Skeletal muscle tissue (tissue), 4 donors: ENCODE data around the gene CPT1C. TPM values are rescaled to one million over a fixed set of nuclear protein-coding genes. Genes with fewer than 3 reads are reported as not detected.

Source experiments
- H3K27ac ChIP-seq: one replicate; pipeline ENCODE4 v1.7.0; 2013; ENCODE audit warnings: mild to moderate bottlenecking, low read depth, low read length, inconsistent platforms
- H3K27me3 ChIP-seq, 3 donors: one replicate each; pipeline ENCODE4 v1.7.0; 2013; ENCODE audit warnings: low read length in 3 of 3; ENCODE audit not compliant: control insufficient read depth in 3 of 3, insufficient read depth in 3 of 3
- H3K36me3 ChIP-seq, 3 donors: one replicate each; pipeline ENCODE4 v1.7.0; 2013; ENCODE audit warnings: low read length in 3 of 3; ENCODE audit not compliant: control insufficient read depth in 3 of 3, insufficient read depth in 3 of 3
- H3K4me1 ChIP-seq, 3 donors: one replicate each; pipeline ENCODE4 v1.7.0; 2013; ENCODE audit warnings: low read length in 3 of 3, mild to moderate bottlenecking in 3 of 3; ENCODE audit not compliant: control insufficient read depth in 3 of 3, insufficient read depth in 3 of 3
- H3K4me3 ChIP-seq, 3 donors: one replicate each; pipeline ENCODE4 v1.7.0; 2013; ENCODE audit warnings: low read length in 3 of 3
- H3K9ac ChIP-seq, 3 donors: one replicate each; pipeline ENCODE4 v1.7.0; 2013; ENCODE audit warnings: low read length in 3 of 3, mild to moderate bottlenecking in 3 of 3, moderate library complexity in 2 of 3, low read depth in 1 of 3
- H3K9me3 ChIP-seq, 3 donors: one replicate each; pipeline ENCODE4 v1.7.0; 2013; ENCODE audit warnings: low read length in 3 of 3; ENCODE audit not compliant: control insufficient read depth in 3 of 3
- total RNA-seq: library from RNA; depleted of rRNA; stranded (reverse); fragments of >200 nt; gene quantifications from one replicate; pipeline ENCODE4 v1.2.3, GENCODE V29; 2014
- donor health status: Osteomylitis.

CPT1C gene
- total RNA-seq, 1 donor from 2014 or later, result 4.7 TPM

DNA sequence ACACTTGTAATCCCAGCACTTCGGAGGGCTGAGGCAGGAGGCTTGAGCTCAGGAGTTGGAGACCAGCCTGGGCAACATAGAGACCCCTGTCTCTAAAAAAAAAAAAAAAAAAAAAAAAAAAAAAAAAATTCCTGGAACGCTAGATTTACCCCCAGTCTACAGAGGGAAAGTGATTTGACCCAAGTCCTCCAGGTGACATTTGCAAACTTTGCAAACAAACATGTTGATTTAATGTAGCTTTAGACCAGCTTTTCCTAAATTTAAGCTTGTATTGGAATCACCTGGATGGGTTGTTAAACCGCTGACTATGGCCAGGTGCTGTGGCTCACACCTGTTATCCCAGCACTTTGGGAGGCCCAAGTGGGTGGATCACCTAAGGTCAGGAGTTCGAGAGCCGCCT is 8.4 kb downstream of the CPT1C start:
- Histone ChIP-seq H3K4me3 (no peak overlapping the region), H3K4me1 (no peaks in the 10 kb centered on the region), H3K9me3 (no peaks in the 10 kb centered on the region), H3K36me3 (no peaks in the 10 kb centered on the region), H3K27me3 (peaks cover 0 to 4% (median 0%) of the 10 kb centered on the region in 3 donors), H3K27ac (no peak overlapping the region), H3K9ac (no peak overlapping the region)

DNA sequence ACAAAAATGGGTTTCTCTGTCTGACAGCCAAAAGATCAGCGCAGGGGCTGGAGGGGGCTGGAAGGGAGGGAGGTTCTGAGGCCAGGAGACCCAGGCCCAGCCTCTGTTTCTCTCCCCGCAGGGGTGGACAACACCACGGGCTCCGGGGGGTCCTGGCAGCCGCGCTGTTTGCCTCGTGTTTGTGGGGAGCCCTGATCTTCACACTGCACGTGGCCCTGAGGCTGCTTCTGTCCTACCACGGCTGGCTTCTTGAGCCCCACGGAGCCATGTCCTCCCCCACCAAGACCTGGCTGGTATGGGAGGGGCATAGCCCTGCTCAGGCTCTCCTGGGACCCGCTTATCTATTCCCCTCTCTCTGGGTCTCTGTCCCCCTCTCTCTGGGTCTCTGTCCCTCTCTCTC is 9.6 kb downstream of the CPT1C start:
- Histone ChIP-seq H3K27me3 (peaks cover 0 to 4% (median 0%) of the 10 kb centered on the region in 3 donors), H3K27ac (no peak overlapping the region), H3K9me3 (no peaks in the 10 kb centered on the region), H3K4me3 (no peak overlapping the region), H3K4me1 (no peaks in the 10 kb centered on the region), H3K9ac (no peak overlapping the region), H3K36me3 (no peaks in the 10 kb centered on the region)

DNA sequence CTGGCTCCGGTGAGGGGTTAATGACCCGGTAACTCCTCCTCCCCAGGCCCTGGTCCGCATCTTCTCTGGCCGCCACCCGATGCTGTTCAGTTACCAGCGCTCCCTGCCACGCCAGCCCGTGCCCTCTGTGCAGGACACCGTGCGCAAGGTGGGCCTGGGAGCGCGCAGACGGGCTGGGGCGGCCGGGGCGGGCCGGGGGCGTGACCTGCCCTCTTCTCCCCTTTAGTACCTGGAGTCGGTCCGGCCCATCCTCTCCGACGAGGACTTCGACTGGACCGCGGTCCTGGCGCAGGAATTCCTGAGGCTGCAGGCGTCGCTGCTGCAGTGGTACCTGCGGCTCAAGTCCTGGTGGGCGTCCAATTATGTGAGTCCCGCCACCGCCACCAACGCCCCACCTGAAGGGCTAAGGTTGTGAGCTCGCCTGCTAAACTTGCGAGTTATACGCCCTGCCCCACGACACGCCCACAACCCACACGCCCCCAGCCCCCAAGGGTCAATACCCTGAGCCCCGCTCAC is 10.4 kb downstream of the CPT1C start:
- Histone ChIP-seq H3K4me3 (no peak overlapping the region), H3K27me3 (peaks cover 0 to 4% (median 0%) of the 10 kb centered on the region in 3 donors), H3K27ac (no peak overlapping the region), H3K4me1 (no peaks in the 10 kb centered on the region), H3K9me3 (no peaks in the 10 kb centered on the region), H3K36me3 (no peaks in the 10 kb centered on the region), H3K9ac (no peak overlapping the region)

DNA sequence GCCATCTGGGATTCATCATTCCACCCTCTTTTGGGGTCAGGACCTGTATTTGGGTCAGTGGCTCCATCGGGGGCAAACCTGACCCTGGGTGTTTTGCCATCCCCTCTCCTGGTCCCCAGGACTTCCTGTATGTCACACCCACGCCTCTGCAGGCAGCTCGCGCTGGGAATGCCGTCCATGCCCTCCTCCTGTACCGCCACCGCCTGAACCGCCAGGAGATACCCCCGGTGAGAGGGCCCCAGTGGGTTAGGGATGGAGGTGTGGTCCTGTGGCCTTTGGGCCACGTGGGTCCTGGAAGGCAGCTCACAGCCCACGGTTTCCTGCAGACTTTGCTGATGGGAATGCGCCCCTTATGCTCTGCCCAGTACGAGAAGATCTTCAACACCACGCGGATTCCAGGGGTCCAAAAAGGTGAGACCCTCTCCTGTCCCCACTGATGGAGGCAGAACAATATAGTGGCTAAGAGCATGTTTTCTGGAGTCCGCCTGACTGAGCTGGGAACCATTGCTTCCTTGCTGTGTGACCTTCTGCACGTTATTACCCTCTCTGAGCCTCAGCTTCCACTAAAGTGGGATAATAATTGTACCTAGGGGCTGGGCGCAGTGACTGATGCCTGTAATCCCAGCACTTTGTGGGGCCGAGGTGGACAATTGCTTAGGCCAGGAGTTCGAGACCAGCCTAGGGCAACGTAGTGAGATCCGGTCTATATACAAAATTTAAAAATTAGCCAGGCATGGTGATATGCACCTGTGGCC is 14.1 kb downstream of the CPT1C start:
- H3K36me3 ChIP-seq, result no peaks in the 10 kb centered on the region
- no peak overlapping the region for H3K27ac ChIP-seq
- peaks cover 0 to 4% (median 0%) of the 10 kb centered on the region in 3 donors for H3K27me3 ChIP-seq
- H3K4me3 ChIP-seq, result no peak overlapping the region
- no peak overlapping the region for H3K9ac ChIP-seq
- H3K4me1 ChIP-seq, result no peaks in the 10 kb centered on the region
- H3K9me3 ChIP-seq, result no peaks in the 10 kb centered on the region

DNA sequence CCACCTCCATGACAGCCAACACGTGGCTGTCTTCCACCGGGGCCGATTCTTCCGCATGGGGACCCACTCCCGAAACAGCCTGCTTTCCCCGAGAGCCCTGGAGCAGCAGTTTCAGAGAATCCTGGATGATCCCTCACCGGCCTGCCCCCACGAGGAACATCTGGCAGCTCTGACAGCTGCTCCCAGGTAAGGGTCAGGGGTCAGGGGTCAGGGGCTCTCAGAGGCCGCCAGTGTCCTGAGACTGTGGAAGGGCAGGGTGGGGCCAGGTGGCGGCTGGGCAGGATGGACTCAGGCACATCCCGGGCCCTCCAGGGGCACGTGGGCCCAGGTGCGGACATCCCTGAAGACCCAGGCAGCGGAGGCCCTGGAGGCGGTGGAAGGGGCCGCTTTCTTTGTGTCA is 15.0 kb downstream of the CPT1C start:
- Histone ChIP-seq H3K27ac (no peak overlapping the region), H3K4me1 (no peaks in the 10 kb centered on the region), H3K27me3 (no peaks in the 10 kb centered on the region), H3K9me3 (no peaks in the 10 kb centered on the region), H3K36me3 (no peaks in the 10 kb centered on the region), H3K4me3 (no peak overlapping the region), H3K9ac (no peak overlapping the region)

DNA sequence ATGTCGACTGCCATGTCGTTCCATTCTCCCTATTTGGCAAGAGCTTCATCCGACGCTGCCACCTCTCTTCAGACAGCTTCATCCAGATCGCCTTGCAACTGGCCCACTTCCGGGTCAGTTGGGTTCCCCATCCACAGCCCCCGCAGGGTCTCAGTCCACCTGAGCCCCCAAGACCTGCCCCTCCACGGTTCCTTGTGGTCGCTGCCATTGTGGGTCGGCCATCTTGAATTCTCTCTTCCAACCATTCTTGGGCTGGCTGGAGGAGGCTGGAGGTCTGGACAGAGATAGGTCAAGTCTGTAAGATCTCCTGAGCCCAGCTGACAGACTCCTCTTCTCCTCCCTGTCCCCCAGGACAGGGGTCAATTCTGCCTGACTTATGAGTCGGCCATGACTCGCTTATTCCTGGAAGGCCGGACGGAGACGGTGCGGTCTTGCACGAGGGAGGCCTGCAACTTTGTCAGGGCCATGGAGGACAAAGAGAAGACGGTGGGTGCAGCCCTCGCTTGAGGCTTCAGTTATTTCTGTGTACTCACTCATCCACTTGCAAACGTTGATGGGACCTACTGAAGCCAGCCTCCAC is 19.5 kb downstream of the CPT1C start:
- Histone ChIP-seq H3K36me3 (no peaks in the 10 kb centered on the region), H3K4me3 (no peak overlapping the region), H3K27me3 (no peaks in the 10 kb centered on the region)

DNA sequence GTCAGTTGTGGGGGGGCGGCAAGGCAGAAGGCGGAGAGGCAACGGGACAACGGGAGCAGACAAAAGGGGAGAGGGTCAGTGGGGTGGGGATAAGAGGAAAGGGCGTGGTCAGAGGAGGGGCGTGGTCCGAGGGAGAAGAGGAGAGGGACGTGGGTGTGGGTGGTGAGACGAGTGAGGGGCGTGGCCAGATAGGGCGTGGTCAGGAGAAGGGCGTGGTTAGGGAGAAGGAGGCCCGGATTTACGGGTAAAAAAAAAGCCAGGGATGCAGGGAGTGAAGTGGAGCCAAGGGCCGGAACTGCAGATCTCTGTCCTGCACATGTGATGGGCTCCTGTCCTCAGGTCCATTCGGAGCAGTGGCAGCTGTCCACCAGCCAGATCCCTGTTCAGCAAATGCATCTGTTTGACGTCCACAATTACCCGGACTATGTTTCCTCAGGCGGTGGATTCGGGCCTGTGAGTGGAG is 21.5 kb downstream of the CPT1C start:
- H3K4me3 ChIP-seq, result no peak overlapping the region
- H3K9ac ChIP-seq, result no peak overlapping the region
- H3K4me1 ChIP-seq, result no peaks in the 10 kb centered on the region

More for the DNA sequence above, 19.5 kb downstream of the CPT1C start:
- H3K27ac ChIP-seq, result no peak overlapping the region
- H3K9me3 ChIP-seq, result no peaks in the 10 kb centered on the region
- no peak overlapping the region for H3K9ac ChIP-seq
- no peaks in the 10 kb centered on the region for H3K4me1 ChIP-seq

DNA sequence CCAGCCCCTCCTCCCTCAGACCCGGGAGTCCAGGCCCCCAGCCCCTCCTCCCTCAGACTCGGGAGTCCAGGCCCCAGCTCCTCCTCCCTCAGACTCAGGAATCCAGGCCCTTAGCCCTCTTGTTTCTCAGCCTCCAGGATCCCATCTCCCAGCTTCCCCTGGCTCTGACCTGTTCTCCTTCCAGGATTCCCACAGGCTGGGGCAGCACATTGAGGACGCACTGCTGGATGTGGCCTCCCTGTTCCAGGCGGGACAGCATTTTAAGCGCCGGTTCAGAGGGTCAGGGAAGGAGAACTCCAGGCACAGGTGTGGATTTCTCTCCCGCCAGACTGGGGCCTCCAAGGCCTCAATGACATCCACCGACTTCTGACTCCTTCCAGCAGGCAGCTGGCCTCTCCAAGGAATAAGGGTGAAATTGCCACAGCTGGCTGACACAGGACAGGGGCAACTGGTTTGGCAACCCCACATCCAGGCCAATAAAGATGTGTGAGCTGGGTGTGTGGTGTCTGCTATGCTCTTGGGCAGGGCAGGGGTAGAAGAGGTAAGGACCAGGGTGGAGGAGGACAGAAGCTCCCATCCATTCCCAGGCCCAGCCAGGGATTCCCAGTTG is 22.4 kb downstream of the CPT1C start:
- Histone ChIP-seq H3K36me3 (no peaks in the 10 kb centered on the region), H3K9me3 (no peaks in the 10 kb centered on the region), H3K4me1 (peaks cover 0 to 3% (median 0%) of the 10 kb centered on the region in 3 donors), H3K4me3 (no peak overlapping the region), H3K27ac (no peak overlapping the region), H3K9ac (peak overlapping the region in 1 of 3 donors; percentile 33), H3K27me3 (no peaks in the 10 kb centered on the region)

More for the DNA sequence above, 21.5 kb downstream of the CPT1C start:
- no peaks in the 10 kb centered on the region for H3K27me3 ChIP-seq
- no peaks in the 10 kb centered on the region for H3K36me3 ChIP-seq
- H3K27ac ChIP-seq, result no peak overlapping the region
- no peaks in the 10 kb centered on the region for H3K9me3 ChIP-seq

DNA sequence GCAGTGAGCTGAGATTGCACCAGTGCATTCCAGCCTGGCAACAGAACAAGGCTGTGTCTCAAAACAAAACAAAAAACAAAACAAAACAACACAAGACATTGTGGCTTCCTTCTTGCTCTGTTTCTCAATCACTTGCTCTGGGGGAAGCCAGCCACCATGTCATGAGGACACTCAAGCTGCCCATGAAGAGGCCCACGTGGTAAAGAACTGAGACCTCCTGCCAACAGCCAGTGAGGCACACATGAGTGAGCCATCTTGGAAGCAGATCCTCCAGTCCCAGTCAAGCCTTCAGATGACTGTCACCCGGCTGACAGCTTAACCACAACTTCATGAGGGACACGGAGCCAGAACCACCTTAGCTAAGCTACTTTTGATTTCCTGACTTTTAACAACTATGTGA is 25.2 kb downstream of the CPT1C start:
- Histone ChIP-seq H3K36me3 (no peaks in the 10 kb centered on the region), H3K4me3 (no peak overlapping the region), H3K9ac (no peak overlapping the region), H3K9me3 (no peaks in the 10 kb centered on the region), H3K4me1 (peaks cover 0 to 3% (median 0%) of the 10 kb centered on the region in 3 donors), H3K27me3 (no peaks in the 10 kb centered on the region), H3K27ac (no peak overlapping the region)

DNA sequence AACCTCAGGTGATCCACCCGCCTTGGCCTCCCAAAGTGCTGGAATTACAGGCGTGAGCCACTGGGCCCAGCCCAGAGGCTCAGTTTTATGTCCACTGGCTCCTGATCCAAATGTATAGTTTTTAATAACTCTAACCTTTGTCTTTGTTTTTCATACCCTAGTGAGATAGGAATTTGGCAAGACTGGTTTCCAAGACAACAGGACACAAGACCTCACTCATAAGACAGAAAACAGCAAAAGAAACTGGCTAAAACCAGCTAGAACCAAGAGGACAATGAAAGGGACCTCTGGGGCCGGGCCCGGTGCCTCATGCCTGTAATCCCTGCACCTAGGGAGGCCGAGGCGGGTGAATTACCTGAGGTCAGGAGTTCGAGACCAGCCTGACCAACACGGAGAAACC is 27.6 kb downstream of the CPT1C start:
- Histone ChIP-seq H3K4me1 (peaks cover 0 to 3% (median 0%) of the 10 kb centered on the region in 3 donors), H3K9me3 (no peaks in the 10 kb centered on the region), H3K4me3 (no peak overlapping the region), H3K9ac (no peak overlapping the region), H3K27ac (peak overlapping the region; percentile 57), H3K36me3 (peaks cover 0 to 2% (median 0%) of the 10 kb centered on the region in 3 donors), H3K27me3 (no peaks in the 10 kb centered on the region)
